IPS-20b (cell line): ENCODE measurements around the gene FFAR3.
"Not testable (repeated sequence)": the region's sequence is repeated elsewhere in the genome, so short reads cannot be mapped to it uniquely, and the experiment has no call there.

Source experiments
- H3K27ac ChIP-seq: one replicate; pipeline ENCODE4 v1.5.1; 2013; ENCODE audit warnings: low read length
- H3K27me3 ChIP-seq: 2 replicates; pipeline ENCODE4 v1.6.1; 2013; ENCODE audit warnings: mild to moderate bottlenecking, low read length, inconsistent platforms; ENCODE audit not compliant: insufficient read depth
- H3K36me3 ChIP-seq: 2 replicates; pipeline ENCODE4 v1.6.1; 2013; ENCODE audit warnings: low read depth, mild to moderate bottlenecking, inconsistent platforms, low read length, moderate library complexity; ENCODE audit not compliant: insufficient read depth
- H3K4me1 ChIP-seq: 2 replicates; pipeline ENCODE4 v1.6.1; 2013; ENCODE audit warnings: mild to moderate bottlenecking, control low read depth, inconsistent platforms, low read length, moderate library complexity; ENCODE audit not compliant: insufficient read depth
- H3K4me3 ChIP-seq: 2 replicates; pipeline ENCODE4 v1.5.1; 2013; ENCODE audit warnings: mild to moderate bottlenecking, low read length, inconsistent platforms
- H3K9ac ChIP-seq: 2 replicates; pipeline ENCODE4 v1.6.1; 2013; ENCODE audit warnings: low read depth, mild to moderate bottlenecking, inconsistent platforms, low read length, moderate library complexity
- H3K9me3 ChIP-seq: 2 replicates; pipeline ENCODE4 v1.6.1; 2013; ENCODE audit warnings: mild to moderate bottlenecking, low read depth, low read length, inconsistent platforms; ENCODE audit not compliant: insufficient read depth

FFAR3 gene

GRCh38 chr19:35400773-35401100, 42.5 kb downstream of the FFAR3 start:
- Histone ChIP-seq H3K4me1 (no peaks in the 10 kb centered on the region), H3K9me3 (no peaks in the 10 kb centered on the region), H3K27me3 (no peaks in the 10 kb centered on the region), H3K27ac (no peak overlapping the region), H3K4me3 (no peak overlapping the region), H3K36me3 (no peaks in the 10 kb centered on the region), H3K9ac (no peak overlapping the region)

GRCh38 chr19:35401416-35401815, 43.2 kb downstream of the FFAR3 start:
- not testable (repeated sequence) for H3K4me1 ChIP-seq, H3K9ac ChIP-seq, H3K36me3 ChIP-seq, H3K27ac ChIP-seq, H3K9me3 ChIP-seq, H3K4me3 ChIP-seq, H3K27me3 ChIP-seq

GRCh38 chr19:35403116-35403760, 45.0 kb downstream of the FFAR3 start:
- Histone ChIP-seq H3K27ac (no peak overlapping the region), H3K9ac (no peak overlapping the region), H3K27me3 (no peaks in the 10 kb centered on the region), H3K36me3 (no peaks in the 10 kb centered on the region), H3K4me1 (no peaks in the 10 kb centered on the region), H3K9me3 (no peaks in the 10 kb centered on the region), H3K4me3 (no peak overlapping the region)

- Histone ChIP-seq H3K9ac (no peak overlapping the region), H3K4me3 (no peak overlapping the region), H3K9me3 (no peaks in the 10 kb centered on the region), H3K27ac (no peak overlapping the region), H3K27me3 (no peaks in the 10 kb centered on the region), H3K4me1 (no peaks in the 10 kb centered on the region), H3K36me3 (no peaks in the 10 kb centered on the region)
These were observed 46.8 kb downstream of the FFAR3 start for GRCh38 chr19:35404879-35405622.

GRCh38 chr19:35407619-35408018, 49.4 kb downstream of the FFAR3 start:
- Histone ChIP-seq H3K36me3 (no peaks in the 10 kb centered on the region), H3K27ac (no peak overlapping the region), H3K9me3 (no peaks in the 10 kb centered on the region), H3K4me1 (no peaks in the 10 kb centered on the region), H3K27me3 (no peaks in the 10 kb centered on the region), H3K9ac (no peak overlapping the region), H3K4me3 (no peak overlapping the region)

- Histone ChIP-seq H3K36me3 (no peaks in the 10 kb centered on the region), H3K27ac (no peak overlapping the region)
These were observed 50.3 kb downstream of the FFAR3 start for GRCh38 chr19:35408284-35409171.

GRCh38 chr19:35409191-35409590, 50.9 kb downstream of the FFAR3 start:
- Histone ChIP-seq H3K4me3 (no peak overlapping the region), H3K27ac (no peak overlapping the region), H3K4me1 (no peaks in the 10 kb centered on the region), H3K9me3 (no peaks in the 10 kb centered on the region), H3K36me3 (no peaks in the 10 kb centered on the region), H3K9ac (no peak overlapping the region), H3K27me3 (no peaks in the 10 kb centered on the region)

More at GRCh38 chr19:35408284-35409171, 50.3 kb downstream of the FFAR3 start:
- Histone ChIP-seq H3K27me3 (no peaks in the 10 kb centered on the region), H3K9me3 (no peaks in the 10 kb centered on the region), H3K4me3 (no peak overlapping the region), H3K4me1 (no peaks in the 10 kb centered on the region), H3K9ac (no peak overlapping the region)
